HG03139 (cell line): ENCODE measurements around the gene CCDC91.
"Not testable (repeated sequence)": the region's sequence is repeated elsewhere in the genome, so short reads cannot be mapped to it uniquely, and the experiment has no call there.

Experiments used
- ATAC-seq: cut with Tn5 transposase; IDR thresholded peaks from one replicate; pipeline ENCODE4 v1.9.1; 2021; ENCODE audit not compliant: unreplicated experiment

The CCDC91 gene

DNA sequence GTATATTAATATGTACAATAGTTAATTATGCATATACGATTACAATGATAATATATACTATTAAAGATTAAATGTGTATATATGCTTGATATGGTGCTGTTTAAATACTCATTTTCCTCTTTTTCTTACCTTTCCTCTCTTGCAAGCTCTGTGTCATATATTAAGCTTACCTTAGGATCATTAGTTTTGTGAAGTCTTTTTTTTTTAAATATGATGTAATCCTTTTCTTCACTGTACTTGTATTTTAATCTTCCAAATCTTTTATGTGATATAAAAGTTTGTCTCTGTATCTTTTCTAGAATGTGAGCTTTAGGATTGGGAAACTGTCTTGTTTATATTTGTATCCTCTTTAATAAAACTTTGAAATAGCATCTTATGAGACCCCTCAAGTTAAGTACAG is 88.7 kb downstream of the CCDC91 start:
- no peak for ATAC-seq

DNA sequence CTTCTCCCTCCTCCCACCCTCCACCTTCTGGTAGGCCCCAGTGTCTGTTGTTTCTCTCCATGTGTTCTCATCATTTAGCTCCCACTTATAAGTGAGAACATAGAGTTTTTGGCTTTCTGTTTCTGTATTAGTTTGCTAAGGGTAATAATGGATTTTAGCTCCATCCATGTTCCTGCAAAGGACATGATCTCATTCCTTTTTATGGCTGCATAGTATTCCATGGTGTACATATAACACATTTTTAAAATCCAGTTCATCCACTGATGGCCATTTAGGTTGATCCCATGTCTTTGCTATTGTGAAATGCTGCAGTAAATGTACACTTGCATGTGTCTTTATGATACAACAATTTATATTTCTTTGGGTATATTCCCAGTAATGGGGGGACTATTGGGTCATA is 96.1 kb downstream of the CCDC91 start:
- no peak for ATAC-seq

DNA sequence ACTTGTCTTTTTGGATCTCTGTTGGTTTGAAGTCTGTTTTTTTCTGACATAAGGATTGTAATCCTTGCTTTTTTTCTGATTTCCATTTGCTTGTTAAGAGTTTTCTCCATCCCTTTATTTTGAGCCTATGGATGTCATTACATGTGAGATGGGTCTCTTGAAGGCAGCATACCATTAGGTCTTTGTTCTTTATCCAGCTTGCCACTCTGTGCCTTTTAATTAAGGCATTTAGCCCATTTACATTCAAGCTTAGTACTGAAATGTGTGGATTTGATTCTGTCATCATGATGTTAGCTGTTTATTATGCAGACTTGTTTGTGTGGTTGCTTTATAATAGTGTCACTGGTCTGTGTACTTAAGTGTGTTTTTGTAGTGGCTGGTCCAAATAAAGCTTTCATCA is 100.0 kb downstream of the CCDC91 start:
- no peak for ATAC-seq

DNA sequence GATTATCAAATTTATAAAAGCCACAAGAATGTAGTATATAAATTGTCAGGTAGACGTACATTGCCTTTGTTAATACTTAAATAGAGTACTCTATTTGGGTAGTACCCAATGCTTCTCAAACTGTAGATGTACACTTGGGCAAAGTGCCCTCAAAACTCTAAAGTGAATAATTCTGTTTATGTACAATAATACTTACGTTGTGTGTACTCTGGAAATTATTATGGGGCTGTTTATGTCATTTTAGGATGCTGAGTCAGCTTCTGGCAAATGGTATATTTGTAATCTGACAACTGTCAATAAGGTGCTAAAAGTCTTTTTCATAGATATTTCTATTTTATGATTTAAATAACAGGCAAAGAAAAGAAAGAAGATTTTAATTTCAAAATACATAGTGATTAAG is 102.4 kb downstream of the CCDC91 start:
- ATAC-seq: no peak

DNA sequence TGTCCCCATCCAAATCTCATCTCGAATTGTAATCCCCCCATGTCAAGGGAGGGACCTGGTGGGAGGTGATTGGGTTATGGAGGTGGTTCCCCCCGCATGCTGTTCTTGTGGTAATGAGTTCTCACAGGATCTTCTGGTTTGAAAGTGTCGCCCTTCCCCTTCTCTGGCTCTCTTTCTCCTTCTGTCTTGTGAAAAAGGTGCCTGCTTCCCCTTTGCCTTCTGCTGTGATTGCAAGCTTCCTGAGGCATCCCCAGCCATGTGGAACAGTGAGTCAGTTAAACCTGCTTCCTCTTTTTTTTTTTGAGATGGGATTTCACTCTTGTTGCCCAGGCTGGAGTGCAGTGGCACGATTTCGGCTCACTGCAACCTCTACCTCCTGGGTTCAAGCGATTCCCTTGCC is 104.0 kb downstream of the CCDC91 start:
- no peak for ATAC-seq

DNA sequence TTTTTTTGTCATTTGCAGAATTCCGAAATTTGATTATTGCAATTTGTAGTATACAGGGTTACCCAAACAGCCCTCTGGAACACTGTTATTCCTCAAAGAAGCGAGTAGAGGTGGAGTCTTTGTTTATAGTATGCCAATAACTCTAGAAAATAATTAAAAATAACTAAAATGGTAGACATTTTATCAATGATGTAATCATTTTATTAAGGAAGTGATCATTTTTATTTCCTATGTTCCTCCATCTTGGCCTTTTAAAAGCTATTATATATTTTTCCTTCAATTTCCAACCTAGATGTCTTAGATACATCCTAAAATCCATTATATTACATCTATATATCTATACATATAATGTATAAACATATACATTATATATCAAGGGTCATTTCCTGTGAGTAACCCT is 106.0 kb downstream of the CCDC91 start:
- ATAC-seq: no peak

DNA sequence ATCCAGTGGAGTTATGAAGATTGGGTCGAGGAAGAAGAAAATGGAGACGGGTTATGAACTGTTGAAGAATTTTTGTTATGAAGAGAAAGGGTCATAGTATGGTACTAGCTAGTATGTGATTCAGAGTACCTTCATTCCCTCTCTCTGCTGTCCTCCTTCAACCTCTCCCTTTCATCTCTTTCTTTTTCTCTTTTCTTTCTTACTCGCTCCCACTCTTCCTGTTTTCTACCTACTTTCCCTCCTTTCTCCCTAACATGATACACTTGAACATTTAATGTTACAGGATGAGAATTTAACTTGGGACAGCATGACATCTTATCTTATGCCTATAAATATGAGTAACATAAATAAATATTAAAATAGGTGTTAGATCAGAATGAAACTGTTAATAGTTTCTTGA is 112.9 kb downstream of the CCDC91 start:
- no peak for ATAC-seq

DNA sequence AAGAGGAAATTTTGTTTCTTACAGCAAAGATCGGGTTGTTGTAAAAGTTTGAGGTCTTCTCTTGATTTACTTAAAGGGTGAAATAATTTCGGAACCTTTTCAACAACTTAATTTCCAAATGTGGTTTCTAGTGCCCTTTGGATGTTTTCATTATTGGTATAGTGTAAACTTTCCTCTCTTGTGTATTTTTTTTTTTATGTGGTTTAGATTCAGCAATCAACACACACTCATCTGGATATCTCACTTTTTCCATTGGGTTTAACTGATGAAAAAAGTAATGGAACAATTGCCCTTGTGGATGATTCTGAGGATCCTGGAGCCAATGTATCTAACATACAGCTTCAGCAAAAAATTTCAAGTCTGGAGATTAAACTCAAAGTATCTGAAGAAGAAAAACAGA is 116.3 kb downstream of the CCDC91 start:
- ATAC-seq: no peak

DNA sequence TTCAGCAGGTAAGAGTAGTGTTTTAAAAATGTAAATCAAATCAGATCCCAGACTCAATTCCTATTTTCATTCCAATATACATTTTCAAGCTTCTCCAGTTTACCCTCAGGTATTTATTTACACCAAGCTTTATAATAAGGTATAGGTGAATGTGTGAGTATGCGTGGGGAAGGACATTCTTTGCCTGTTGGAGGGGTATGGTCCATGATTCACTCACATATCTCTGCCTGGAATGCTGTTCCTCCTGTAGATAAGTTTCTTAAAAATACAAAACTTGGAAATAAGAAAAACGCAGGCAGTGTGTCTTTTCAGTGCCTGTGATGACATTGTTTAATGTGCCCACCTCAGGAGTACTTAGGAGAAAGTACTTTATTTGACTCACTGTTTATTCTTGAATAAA is 118.6 kb downstream of the CCDC91 start:
- ATAC-seq: no peak

DNA sequence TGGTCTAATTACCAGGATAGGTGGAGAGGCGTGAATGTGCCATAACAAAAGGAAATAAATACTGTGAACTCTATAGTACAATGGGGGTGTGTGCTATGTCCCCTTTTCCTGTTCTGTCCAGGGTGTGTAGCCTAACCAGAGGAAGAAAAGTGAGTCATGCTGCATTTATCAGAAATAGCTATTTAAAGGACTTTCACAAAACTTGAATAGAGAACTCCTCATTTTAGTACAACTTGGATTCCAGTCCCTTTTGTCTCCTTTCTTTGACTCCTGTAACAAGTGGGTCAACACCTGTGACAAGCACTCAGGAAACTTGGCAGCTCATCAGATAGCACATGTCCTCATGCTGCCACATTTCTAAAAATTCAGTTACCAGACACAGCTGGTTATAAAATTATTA is 123.4 kb downstream of the CCDC91 start:
- no peak for ATAC-seq

DNA sequence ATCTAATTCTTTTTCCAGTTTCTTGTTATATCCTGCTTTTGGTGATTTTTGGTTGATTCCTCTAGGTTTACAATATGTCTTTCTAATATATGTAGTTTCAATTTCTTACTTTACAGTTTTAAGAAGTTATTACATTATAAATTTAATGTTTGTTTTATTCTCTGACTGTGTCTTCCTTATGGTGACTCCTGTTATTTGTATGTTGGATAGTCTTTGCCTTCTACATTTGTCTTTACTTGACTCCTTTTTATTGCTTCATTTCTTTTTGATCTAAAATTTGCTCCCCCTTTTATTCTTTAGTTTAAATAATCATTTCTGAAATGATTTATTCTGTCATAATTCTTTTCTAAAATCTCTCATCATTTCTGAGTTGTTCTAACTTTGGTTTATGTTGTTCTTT is 125.8 kb downstream of the CCDC91 start:
- ATAC-seq: no peak

DNA sequence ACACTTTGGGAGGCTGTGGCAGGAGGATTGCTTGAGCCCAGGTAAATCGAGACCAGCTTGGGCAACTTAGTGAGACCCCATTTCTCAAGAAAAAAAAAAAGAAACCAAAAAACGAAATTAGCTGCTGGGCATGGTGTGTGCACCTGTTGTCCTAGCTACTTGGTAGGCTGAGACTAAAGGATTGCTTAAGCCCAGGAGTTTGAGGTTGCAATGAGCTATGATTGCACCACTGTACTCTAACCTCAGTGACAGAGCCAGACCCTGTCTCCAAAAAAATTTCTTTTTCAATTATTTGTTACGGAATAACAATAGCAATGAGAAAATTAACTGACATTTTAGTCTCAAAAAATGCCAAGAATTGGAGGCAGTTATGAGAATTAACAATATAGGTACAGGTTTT is 128.0 kb downstream of the CCDC91 start:
- ATAC-seq: no peak

DNA sequence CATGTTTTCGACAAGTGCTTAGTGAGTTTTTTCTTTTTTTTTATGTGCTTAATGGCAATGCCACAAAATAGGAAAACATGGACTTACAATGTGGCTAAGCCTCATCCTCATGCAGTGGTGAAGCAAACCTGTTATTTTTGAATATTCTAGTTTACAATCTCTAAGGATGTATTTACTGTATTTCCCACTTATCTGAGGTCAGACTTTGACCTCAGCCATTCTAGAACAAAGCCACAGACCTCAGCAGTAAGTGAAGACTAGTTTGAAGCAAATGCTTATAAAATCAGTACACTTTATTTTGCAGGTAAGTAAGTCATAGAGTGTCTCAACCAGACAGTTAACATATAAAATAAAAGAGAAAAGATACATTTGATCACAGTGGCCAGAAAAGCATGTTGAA is 130.1 kb downstream of the CCDC91 start:
- ATAC-seq: no peak

DNA sequence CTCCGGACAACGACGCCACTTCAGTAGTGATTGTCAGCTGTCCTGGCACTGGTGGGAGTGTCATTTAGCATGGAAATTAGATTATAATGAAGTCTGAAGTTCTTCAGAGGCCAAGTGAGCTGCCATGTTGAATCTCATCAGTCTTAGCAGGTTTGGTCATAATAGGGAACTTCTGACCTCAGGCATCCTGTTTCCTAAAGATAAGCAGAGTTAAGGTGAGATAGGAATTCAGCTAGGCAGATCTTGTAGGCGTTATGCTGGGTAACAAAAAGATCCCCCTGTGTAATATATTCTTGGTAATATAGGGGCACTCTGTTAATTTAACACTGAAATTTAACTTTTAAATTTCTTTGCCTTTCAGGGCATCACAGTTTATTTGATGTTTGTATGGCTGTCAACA is 137.5 kb downstream of the CCDC91 start:
- ATAC-seq: no peak

DNA sequence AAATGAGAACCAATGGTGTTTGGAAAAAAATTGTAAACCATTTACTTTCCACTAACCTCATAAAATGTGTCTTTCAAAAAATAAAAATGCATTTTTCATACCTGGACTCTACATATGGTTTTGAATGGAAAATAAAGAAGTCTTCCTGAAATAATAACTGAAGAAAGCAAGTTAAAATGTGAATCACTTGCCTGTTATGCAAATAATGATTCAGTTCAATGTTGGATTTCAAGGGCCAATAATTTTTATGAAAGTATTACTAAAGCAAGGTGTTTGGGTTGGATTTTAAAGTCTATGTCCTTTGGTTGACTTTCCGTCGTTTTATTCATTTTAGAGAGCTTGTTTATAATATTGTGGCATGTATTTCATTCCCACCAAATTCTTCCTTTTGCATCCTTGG is 138.7 kb downstream of the CCDC91 start:
- no peak for ATAC-seq

DNA sequence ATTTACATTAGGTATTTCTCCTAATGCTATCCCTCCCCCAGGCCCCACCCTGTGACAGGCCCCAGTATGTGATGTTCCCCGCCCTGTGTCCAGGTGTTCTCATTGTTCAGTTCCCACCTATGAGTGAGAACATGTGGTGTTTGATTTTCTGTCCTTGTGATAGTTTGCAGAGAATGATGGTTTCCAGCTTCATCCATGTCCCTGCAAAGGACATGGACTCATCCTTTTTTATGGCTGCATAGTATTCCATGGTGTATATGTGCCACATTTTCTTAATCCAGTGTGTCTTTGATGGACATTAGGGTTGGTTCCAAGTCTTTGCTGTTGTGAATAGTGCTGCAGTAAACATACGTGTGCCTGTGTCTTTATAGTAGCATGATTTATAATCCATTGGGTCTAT is 139.5 kb downstream of the CCDC91 start:
- not testable (repeated sequence) for ATAC-seq

DNA sequence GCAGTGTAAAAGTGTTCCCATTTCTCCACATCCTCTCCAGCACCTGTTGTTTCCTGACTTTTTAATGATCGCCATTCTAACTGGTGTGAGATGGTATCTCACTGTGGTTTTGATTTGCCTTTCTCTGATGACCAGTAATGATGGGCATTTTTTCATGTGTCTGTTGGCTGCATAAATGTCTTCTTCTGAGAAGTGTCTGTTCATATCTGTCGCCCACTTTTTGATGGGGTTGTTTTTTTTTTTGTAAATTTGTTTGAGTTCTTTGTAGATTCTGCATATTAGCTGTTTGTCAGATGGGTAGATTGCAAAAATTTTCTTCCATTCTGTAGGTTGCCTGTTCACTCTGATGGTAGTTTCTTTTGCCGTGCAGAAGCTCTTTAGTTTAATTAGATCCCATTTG is 140.0 kb downstream of the CCDC91 start:
- ATAC-seq: not testable (repeated sequence)

DNA sequence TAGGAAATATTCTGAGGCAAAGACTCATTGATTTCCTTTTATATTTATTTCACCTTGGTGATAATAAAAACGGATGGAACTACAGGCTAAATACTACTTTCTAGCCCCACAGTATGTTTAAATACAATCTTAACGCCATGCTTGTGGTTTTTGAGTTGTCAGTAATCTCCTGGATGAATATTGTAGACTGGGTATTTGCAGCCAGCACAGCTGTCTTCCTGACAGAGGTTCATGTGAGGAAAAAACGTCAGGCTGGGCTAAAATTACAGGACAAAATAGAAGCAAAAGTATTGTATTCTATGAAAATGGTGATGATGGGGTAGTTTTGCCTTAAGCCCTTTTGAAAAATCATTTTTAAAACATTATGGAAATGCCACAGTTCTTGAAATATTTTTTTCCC is 140.9 kb downstream of the CCDC91 start:
- ATAC-seq: no peak

DNA sequence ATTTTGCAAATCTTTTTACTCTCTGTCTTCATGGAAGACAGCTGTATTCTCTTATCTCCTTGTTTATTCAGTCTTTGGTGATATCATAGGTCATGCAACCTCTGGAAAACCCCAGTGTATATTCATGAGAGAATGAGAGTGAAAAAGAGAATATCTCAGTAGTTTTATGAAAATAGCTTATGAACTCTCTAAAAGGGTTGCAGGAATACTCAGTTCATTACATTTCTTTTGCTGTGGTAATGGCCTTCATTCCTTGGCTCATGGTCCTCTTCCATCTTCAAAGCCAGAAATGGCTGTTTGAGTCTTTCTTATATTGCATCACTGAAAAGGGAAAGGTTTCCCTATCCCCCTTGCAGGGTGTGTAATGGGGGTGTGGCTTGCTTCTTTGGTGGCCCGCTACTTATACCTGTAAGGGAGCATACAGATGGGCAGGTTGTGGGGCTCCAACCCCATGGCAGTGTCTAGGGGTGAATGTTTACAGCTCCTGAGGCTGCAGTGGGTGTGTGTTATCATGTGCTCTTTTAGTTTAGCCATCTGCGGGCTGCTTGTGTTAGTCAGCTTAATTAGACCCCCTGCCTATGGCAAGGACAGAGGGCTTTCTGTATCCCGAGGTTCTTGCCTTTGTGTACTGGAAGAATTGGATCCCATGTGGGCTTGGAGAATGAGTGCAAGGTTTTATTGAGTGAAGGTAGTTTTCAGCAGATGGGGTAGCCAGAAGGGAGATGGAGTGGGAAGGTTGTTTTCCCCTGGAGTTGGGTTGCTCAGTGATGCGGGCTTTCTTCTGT is 150.2 kb downstream of the CCDC91 start:
- no peak for ATAC-seq

DNA sequence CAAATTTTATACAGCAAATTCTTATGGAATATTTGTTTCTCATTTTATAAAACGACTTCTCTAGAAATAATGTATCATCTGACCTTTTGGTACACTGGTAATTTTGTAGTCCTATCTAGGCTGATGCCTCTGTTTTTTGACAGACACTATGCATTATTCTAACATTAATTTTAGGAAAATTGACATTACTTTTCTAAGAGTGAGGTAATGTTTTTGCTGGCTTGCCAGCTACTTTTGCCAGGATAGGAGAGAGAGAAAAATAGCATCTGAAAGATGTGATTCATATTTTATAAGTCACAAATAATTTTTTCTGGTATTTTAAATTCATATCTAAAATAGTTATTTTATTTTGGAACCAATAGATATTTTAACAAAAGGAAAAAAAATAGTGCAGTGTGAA is 153.5 kb downstream of the CCDC91 start:
- ATAC-seq: no peak

DNA sequence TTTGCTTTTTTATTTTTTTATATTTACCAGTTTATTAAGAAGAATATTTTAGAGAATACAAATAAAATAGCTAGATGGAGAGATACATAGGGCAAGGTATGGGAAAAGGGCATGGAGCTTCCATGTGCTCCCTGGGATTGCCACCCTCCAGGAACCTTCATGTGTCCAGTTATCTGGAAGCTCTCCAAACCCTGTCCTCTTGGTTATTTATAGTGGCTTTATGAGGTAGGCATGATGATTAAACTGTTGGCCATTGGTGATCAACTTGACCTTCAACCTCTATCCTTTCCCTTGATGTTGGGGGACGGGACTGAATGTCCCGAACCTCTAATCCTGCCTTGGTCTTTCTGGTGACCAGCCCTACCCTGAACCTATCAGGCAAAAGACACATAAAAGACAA is 156.3 kb downstream of the CCDC91 start:
- no peak for ATAC-seq

DNA sequence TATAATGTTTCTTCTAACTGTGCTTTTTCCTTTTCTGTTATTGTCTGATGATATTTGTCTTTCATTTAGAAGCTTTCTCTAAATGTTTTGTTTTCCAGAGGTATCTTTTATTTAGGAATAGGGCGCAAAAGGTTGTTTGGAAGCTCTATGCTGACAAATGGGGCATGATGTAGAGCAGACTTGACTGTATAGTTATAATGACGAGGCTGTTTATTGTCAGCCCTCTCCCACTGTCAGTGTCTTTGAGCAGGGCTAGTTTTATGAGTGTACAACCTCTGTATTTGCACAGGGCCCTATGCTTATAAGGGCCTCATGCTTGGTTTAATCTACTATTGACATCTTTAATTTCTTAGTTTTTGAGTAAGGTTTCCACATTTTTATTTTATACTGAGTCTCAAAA is 158.9 kb downstream of the CCDC91 start:
- no peak for ATAC-seq

DNA sequence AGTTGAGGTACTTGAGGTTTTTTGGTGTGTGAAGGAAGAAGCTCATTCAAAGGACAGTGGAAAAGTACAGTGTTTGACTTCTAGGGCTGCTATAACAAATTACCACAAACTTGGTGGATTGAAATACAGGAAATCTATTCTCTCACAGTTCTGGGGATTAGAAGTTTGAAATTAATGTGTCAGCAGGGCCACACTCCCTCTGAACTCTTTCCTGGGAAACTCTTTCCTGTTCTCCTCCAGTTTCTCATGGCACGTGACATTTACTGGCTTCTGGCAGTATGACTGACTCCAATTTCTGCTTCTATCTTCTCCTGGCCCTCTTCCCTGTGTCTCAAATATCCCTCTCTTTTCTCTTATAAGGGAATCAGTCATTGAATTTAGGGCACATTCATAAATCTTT is 160.2 kb downstream of the CCDC91 start:
- no peak for ATAC-seq
